HG02759 (cell line): ENCODE results near the gene KIRREL3.

ENCODE experiments used
- ATAC-seq: cut with Tn5 transposase; IDR thresholded peaks from one replicate; pipeline ENCODE4 v1.9.1; 2021; ENCODE audit warnings: mild to moderate bottlenecking, moderate library complexity; ENCODE audit not compliant: unreplicated experiment

Gene KIRREL3

DNA sequence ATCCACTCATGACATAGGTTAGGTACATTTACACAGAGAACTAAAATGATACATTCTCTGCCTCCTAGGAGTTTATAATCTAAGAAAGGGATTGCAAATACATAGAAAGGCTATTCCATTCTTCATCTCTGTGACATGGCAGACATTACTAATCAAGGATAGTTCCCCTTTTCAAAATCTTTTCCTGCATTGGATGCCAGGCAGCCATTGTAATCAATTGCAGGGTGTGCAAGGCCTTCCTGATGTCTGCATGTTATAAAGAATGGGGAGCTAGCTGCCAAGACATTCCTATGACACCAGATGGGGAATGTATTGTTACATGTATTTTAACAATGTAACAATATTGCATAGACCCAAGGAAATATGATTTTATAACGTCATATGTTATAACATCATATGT, 82.0 kb downstream of the KIRREL3 start:
- no peak for ATAC-seq

DNA sequence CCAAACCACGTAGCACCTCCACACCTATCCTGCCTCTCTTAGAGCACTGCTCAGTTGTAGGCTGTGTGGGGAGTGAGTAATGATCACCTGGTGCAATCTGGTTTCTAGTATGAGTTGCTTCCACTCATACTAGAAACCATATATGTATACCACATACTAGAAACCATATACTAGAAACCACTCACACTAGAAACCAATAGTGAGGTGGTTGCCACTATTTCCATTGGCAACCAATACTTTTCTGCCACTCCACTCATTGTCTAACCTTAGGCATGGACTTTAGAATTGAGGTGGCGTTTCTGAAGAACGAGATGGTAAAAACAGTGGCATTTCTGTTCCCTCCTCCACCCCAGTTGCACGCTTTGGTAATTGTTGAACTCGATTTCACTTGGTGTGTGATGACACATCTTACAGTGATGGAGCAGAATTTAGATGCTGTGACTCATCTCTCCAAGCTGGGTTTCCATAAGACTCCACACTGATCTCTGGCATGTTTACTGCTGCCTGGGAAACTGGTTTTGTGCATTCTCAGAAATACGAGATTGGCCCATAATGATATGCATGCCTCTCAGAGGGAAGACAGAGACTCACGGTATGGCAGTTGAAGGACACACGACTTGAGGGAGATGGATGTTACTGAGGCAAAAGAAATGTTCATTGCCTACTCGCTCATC, 82.9 kb downstream of the KIRREL3 start:
- ATAC-seq = peak; percentile 90

DNA sequence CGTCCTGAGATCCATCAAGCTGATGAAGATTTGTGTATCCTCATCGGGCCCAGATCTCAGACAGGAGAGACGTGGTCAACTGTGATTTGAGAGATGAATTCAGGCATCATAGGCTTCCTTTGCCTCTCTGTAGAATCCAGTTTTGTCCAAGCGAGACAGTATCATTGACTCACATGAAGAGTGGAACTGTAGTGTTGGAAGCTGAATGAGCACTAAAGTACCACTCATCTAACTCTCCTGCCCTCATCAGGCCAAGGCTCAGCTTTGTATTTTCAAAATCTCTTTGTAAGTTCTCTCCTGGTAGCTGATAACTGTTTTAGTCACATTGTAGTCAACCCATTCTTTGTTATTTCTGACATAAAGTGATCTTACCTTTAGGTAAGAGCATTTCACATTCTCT, 85.1 kb downstream of the KIRREL3 start:
- ATAC-seq = no peak

DNA sequence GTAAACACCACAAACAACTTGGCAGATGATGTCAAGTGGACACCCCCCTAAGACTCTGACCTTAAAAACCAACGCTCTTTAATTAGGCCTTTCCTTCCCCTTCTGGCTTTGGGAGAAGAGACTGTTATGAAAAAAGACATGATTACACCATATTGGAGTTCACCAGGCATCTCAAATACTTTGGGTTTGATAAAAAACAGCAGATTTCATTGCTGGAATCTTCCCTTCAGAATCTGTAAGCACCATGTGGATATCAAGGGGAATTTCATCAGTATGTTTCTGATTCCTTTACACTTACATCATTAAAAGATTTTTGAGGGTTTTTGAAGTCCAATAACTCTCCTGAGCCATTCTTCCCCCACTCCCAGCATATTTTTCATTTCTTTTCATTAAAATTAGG, 85.6 kb downstream of the KIRREL3 start:
- no peak for ATAC-seq

DNA sequence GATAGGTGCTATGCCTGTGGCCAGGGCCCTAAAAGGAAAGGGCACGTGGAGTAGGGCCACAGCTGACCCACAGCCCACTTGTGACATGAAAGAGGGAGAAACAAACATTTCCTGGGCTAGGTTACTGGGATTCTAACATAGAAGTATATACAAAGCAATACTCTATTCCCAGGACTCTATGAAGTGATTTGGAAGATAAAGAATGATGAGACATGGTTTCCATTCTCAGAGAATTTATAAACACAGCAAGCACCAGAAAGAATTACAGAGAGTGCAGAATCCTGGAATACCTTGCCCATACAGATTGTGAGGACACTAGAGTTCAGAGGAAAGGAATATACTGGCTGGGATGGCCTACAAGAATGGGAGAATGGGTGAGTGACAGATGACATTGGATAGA, 86.4 kb downstream of the KIRREL3 start:
- no peak for ATAC-seq

DNA sequence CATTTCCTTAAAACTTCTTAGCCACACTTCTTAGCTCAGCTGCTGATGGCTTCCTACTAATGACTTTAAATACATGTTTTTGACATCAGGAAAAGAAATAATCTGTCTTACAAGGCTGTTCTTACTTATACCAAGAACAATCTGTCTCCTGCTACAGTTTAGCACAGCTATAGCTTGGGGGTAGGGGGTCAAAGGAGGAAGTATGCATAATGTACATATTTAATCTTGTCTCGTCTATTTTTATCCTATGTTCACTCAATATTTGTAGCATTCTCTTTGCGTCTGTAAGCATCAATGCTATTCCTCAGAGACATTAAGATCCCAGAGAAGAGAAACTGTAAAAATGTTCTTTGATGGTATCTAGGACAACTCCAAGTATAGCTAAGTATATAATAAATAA, 96.0 kb downstream of the KIRREL3 start:
- no peak for ATAC-seq

DNA sequence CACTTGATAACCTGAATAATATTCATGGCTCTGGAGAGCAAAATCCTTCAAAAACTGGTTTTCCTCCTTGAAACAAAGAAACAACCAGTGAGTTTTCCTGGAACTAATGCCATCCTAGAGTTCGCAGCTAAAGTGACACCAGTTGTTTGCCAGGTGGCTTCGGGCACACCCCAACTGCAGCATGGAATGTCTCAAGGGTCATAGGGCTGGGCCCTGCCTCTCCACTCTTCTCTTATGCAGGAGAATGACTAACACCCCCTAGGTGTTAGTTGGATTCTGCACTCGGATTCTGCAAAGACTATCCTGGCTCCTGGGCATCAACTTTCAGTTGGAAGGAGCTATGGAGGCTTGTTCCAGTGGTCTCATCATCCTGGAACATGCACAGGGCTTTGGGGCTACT, 98.8 kb downstream of the KIRREL3 start:
- no peak for ATAC-seq

DNA sequence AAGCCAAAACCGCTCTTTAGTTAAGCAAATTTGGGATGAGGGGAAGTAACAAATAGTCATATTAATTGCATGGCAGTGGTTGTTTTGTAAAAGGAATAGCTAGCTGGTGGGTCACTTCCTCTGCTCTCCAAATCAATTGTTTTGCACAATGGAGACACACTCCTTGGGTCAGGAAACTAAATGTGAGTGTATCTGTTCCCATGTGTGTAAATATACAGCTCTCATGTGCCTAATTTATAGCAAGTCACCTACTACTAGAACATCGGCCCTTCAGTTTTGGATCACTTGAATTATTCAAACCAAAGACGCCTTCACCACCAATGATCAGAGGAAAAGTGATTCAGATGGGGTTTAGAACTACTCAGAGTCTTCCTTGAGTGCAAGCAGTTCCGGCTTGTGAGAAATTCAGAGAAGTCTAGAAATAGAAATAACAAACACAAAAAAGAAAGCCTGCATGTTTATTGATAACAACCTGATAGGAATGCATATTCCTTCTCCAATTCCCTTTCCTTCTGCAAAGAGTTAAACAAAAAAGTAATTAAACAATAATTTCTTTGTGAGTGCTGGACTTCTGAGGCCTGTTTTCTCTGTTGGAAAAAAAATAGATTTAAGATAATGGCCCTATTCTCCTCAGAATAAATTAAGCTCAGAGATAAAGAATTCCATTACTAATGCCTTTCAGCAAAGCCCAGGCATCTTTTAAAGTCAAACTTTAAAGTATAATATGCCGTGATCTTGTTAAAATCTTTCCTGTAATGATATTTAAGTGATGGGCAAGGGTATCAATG, 100.4 kb downstream of the KIRREL3 start:
- no peak for ATAC-seq

DNA sequence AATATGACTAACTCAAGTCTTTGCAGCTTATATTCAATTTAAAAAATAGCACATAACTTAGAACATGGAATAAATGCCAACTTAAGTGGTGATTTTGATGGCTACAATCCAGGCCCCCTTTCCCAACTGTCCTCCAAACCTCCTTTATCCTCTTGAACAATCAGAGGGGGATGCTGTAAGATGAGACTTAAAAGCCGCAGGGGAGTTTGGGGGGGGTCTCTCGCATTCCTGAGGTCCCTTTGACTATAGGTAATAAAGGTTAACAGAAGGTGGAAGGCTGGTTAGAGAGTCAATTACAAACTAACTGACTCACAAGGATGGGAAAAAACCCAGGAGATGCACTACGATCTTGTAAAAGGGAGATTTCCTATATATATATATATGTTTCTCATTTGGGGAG, 101.8 kb downstream of the KIRREL3 start:
- no peak for ATAC-seq

DNA sequence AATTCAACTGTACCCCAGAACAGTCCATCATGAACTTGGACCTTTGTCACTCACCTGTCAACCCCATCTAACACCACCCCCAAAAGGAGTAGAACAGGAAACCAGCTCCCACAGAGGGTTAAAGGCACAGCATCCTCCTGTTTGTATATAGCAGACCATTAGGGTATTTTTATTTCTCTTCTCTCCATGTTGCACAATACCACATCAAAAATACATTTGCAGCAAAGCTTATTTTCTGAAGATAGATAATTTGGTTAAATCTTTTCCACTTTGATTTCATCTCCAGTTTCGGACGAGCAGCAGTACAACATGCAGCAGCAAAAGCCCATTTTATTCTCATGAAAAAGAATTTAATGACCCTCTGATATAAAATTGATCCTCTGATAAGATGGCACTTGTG, 103.1 kb downstream of the KIRREL3 start:
- ATAC-seq = no peak

DNA sequence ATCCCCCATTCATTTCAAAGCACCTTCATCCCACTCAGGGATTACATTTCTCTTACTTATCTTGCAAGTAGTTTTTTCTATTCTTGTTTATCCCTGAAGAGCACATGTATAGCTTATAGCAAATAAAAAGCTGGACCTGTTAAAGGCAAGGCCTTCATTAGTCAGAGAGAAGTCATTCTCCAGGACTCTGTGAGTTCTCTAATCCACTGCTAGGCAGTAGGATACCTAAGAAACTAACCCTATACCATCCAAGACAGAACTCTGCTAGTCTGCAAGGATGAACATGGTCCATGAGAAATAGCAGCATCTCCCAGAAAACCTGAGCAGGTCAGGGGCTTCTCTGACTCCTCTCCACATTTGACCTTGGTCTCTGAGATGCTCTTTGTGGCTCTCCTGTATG, 104.5 kb downstream of the KIRREL3 start:
- no peak for ATAC-seq

DNA sequence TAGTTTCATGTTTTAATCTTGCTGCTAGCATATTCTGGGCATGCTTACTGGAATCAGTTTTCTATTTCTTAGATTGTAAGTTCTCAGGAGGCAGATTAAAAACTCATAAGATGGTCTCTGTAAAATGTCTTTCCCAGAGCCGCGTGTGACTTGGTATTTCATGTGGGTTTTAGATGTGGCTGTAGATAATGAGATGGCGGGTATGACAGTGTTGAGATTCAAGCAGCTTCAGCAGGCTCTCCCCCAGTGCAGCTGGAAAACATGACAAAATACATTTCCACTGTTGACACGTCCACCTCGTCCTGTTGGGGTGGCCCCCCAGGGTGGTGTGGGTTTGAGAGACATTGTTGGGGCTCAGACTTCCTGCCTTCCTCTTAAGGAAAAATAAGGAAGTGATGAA, 106.8 kb downstream of the KIRREL3 start:
- no peak for ATAC-seq

DNA sequence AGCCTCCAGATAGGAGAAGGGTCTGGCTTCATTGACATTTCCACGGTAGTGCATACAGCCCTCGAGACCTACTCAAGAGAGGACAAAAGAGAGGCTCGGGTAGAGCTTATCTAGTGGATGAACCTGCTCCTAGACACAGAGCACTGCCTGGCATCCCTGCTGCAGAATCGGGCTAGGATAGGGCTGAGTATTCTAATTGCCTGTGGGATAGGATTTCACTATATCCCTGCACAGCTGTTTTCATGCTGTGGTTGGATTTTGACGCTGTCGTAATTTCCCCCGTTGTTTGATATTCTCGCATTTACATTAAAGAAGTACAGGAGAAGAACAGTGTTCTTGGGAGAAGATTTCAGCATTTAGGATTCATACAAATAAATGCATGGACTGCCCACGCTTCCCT, 107.8 kb downstream of the KIRREL3 start:
- ATAC-seq = no peak

DNA sequence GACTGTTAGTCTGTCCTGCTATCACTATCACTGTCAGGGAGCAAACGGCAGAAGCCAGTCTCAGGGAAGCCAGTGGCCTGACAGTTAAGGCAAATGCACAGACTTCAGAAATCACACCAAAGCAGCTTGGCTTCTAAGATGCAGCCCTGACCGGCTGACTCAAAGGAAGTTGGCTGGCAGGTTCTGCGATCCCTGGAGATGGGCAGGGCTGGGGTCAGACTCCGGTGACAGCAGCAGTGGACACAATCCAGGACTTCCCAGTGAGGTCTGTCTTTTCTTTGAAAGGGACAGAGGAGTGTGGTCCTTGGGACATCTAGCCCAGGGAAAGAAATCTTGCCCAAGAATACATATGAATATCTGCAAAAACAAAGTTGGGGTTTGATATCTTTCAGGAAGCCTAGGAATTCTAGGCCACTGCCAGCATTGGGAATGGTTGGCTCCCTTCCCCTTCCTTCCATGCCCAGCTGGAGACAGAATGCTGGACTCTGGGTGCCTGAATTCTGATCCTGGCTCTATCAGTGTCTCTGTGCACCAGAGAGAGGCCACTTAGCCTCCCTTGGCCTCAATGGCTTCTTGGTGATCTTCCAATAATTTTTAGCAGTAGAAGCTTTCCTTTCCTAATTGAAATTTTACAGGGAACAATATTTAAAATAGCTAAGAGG, 108.9 kb downstream of the KIRREL3 start:
- no peak for ATAC-seq

DNA sequence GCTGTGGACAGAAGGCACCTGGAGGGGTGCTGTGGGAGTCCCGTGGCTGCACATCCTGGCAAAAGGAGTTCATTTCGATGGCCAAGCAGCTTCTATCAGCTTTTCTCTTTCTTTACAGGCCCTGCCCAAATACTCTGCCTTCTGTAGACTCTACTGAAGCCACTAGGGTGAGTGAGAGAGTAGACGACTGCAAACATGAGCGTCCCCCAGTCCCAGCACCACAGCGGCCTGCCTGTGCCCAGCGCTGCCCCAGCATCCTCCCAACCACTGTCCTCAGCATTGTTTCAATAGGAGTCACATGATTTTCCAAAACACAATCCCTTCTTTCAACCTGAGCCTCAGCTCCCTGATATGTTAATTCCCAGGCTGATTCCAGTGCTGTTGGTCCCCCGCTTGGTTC, 110.0 kb downstream of the KIRREL3 start:
- ATAC-seq = no peak

DNA sequence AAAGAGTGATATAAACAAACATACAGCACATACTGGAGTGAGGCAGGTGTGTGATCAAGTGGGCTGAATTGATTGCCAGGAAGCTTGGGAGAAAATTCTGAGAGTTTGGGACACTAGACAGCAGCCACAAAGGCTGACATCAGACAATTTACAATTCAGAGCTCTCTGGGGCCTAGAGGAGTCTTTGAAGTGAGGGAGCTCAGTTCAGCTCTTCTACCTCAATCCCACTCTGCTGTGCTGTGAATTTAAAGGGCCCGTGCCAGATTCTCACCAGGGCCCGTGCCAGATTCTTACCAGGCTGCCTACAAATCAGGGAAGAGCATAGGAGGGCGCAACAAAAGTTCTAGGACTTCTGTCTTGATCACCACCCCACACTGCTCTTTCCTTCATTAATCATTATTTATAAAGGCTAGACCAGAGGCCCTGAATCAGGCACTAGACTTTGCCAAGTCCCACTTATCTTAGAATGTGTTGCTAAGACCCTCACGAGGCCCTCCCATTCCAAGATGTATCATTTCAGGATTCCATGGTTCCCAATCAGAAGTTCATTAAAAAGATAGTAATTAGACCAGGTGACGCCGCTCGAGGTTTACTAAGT, 112.4 kb downstream of the KIRREL3 start:
- ATAC-seq = no peak

DNA sequence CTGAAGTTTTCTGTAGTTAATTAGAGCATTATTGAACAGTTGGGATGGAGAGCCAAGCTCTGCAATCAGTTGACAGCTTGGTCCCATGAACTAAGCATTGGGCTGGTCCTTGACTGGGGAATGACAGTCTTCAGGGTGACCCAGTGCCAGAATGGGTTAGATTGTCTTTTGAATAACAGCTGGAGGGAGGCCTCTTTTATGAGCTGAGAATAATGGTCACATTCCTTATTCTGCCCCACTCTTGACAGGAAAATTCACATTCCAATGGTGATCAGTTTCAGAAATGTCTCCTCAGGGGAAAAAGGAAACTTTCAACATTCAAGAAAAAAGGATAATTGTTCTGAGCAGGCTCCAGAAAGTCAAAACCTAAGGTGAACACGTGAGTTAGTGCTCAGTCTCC, 113.9 kb downstream of the KIRREL3 start:
- ATAC-seq = no peak

DNA sequence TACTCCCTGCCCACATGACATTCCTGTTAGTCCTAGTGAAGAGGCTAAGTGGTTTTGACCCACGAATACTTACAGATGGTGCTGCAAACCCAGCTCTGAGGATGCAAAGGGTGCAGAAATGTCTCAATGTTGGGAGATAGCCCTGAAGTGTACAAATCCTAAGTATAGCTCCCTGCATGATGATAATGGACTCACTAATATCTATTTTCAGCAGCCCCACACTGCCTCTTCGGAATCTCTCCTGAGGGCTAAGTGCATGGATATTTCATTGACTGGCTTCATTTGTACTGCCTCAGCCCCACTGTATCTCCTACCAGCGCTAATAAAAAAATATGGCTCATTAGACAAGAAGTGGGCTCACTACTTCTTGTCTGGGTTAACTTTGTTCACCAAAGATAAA, 114.5 kb downstream of the KIRREL3 start:
- no peak for ATAC-seq

DNA sequence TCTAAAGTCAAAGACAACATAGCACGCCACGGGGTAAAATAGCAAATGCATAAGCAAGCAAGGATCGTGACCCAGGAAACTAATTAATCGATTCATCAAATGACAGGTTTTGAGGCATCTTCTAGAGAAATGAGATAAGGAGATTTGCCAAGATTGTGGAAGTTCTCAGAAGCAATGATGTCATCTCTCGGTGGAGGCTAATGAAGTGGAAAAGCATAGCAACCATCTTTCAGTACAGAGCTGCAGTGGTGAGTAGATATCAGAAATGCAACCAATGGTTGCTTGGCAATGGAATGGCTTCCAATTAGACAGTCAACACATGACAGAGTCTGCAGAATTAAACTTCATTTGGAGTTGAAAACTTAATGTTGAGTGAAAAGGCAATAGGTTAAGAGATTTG, 116.0 kb downstream of the KIRREL3 start:
- no peak for ATAC-seq

DNA sequence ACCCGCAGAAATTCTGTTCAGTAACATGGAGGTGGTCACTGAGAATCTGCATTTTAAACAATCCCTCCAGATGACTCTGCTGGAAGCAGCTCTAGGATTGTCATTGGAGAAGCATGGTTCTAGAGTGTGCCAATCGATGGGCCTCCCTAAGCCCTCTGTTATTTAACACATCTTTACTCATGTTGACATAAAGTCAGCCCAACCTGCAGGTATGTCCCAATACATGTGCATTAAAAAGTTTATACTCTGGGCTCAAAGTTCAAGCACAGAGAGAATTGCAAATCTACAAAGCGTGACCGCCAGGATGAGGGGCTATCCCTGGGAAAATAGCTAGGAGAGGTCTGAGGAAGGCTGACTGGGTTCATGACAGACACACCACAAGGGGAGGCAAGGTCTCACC, 116.4 kb downstream of the KIRREL3 start:
- no peak for ATAC-seq

DNA sequence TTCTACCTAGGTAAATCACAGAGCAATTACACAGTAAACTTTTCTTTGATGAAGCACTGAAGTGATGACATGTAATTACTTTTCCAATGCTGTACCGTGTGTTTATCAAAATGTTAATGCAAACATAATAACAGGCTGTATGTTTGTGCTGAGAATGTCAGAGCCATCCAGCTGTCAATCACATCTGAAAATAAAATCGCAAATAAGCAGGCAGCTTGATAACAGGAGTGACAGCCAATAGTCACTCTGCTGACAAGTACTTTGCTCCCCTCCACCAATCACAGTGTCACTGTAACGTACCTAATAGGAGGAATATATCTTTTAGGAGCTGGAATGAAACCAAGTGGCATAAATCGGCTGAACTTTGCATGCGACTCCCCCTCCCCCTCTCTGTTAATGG, 119.7 kb downstream of the KIRREL3 start:
- ATAC-seq = no peak

DNA sequence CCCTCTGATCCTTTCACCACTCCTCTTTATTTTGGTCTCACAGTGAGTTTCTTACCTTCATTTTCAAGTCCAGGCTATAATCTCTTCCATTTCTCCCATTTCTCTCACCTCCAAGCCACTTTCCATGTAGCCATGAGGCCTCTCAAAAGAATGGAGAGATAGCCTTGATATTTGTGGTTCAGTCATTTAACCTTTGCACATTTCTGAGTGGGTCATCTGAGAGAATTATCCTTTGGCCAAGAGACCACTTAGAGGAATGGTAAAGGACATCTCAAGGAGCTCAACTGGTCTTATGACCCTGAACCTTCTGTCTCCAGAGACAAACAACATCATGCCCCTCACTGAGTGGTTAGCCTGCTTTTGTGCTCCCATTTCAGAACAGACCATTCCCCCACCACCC, 121.1 kb downstream of the KIRREL3 start:
- no peak for ATAC-seq
